ENCODE data around the gene RPL7L1.
"Not testable (repeated sequence)": the region's sequence is repeated elsewhere in the genome, so short reads cannot be mapped to it uniquely, and the experiment has no call there.

Gene RPL7L1

GRCh38 chr6:42879372-42880239 is at the start of gene RPL7L1:
Gene RPL7L1 (plus strand): TSS chr6:42879616. CDS start chr6:42879911, 295 bp downstream.
- DNase-seq, result peak; percentile 85 to 92

DNA sequence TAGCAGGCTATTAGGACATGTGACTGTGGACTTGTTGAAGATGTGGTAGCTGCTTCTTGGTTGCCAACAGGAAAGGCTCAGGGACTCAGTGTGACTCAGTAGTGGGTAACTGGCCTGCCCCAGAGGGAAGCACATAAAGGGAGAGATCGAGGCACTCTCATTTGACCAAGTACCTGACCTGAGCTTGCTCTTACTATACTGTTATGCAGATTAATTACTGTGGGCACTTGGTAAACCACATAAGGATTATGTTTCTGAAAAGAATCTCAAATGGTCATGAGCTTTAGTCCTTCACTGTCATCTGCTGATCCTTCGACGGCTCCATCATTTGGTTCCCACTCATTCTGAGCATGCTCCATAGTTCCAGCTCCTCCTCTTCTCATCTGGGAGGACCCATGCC is 48.2 kb upstream of the RPL7L1 start:
- no peak for DNase-seq

GRCh38 chr6:42834056-42834455 is 45.4 kb upstream of the RPL7L1 start:
- no peak for DNase-seq

GRCh38 chr6:42841844-42842584 is 37.4 kb upstream of the RPL7L1 start:
- DNase-seq, result peak; percentile 86 to 95

GRCh38 chr6:42845327-42845694 is 34.1 kb upstream of the RPL7L1 start:
- DNase-seq, result no peak

DNA sequence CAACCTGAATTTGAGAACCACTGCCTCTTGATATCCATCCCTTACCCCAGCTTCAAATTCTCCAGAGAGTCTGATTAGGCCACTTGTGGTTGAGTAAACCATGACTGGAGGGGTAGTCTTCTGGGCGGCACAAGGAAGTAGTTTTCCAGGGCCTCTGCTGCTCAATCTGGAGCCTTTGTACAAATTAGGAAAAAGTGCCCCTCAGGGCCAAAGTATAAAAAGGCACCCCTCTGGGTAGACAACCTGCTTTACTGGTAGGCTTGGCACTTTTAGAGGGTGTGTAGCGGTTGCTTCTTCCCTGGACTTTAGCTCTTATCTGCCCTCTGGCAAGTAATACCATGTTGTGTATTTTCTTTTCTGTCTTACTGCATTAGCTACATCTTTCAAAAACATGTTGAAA is 32.9 kb upstream of the RPL7L1 start:
- no peak for DNase-seq

DNA sequence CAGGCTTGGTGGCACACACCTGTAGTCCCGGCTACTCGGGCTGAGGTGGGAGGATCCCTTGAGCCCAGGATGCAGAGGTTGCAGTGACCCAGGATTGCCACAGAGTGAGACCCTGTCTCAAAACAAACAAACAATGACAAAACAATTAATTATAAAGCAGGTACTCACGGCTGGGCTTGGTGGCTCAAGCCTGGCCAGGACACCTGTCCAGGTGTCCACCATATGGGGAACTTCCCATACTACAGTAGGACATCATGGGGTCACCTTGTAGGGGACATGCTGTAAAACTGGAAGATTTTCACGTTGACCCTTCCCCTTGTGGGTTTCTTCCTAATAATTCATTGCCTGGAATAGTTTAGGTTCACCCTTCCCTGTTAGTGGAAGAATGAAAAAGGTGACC is 30.7 kb upstream of the RPL7L1 start:
- DNase-seq, result no peak

DNA sequence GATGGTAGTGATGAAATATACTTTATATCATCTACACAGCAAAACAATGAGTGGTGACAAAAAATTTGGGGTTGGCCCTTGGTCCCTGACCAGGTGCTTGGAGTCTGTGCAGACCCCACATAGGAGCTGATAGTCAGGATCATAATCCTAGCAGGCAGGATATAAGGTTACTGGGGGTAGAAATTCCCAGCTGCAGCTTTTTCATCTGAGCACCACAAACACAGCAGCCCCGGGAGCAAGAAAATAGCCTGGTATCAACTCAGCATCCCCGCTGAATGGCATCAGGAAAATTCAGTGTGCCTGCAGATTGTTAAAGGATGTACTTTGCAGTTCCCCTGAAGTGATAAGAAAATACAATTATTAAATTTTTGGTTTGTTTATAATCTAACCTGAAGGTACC is 27.8 kb upstream of the RPL7L1 start:
- DNase-seq, result peak in 1 of 2 experiments; percentile 18

DNA sequence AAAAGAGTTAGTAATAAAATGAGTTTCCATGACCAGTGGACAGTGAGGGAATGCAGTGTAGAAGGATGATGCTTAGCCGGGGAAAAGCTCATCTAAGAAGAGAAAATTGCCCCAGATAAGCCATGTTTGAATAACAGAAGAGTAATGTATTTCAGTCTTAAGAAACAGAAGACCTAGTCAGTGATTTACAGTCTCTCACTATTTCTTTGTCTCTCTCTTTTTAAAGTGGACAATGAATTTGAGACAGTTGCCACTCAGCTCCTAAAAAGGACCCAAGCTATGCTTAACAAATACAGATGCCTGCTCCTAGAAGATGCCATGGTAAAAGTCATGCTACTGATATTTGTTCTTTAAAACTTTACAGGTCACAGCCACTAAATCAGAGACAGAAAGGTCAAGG is 19.4 kb upstream of the RPL7L1 start:
- DNase-seq, result no peak

- peak; percentile 76 to 88 for DNase-seq
These were observed 18.9 kb upstream of the RPL7L1 start for GRCh38 chr6:42860481-42860880.

GRCh38 chr6:42864602-42865001 is 14.8 kb upstream of the RPL7L1 start:
- no peak for DNase-seq

DNA sequence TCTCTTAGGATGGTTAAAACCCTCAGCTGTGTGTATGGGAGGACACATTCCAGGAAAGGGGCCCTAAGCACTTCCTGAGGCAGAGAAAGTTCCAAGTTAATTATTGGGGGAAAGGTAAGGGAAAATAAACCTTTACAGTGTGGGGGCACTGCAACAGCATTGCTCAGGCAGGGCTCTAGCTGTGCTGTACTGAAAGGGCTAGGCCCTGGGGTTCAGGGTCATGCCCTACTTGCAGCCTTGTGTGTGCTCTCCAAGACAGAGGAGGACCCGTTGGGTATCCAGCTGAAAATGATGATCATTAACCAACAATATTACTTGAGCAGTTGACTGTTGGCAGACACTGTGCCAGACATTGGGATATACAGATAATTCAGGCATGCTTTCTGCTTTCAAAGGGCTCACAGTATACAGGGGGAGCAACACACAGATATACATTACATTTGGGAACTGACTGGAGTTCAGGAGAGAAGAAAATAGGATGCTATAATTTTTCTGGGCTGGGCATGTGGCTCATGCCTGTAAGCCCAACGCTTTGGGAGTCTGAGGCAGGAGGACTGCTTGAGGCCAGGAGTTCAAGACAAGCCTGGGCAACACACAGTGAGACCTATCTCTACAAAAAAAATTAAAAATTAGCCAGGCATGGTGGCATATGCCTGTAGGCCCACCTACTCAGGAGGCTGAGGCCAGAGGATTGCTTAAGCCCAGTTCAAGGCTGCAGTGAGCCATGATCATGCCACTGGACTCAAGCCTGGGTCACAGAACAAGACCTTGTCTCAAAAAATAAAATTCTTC is 9.1 kb upstream of the RPL7L1 start:
- DNase-seq, result no peak

DNA sequence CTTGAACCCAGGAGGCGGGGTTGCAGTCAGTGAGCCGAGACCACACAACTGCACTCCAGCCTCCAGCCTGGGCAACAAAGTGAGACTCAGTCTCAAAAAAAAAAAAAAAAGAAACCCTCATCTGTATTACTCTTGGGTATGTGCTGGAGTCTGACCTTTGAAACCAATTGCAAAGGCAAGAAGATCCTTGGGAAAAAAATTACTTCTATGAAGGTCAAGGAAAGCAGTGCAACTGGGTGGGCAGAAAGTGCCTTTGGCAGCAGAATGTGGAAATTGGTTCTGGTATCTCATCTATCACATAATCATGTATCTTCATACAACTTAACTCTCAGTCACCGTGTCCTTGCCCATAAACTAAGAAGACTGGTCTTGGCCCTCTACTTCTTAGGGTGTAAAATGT is 7.7 kb upstream of the RPL7L1 start:
- DNase-seq, result no peak

- peak; percentile 17 to 75 for DNase-seq
These were observed 6.1 kb upstream of the RPL7L1 start for GRCh38 chr6:42873313-42873712.

GRCh38 chr6:42877695-42878094 is 1.7 kb upstream of the RPL7L1 start:
- DNase-seq, result no peak

- not testable (repeated sequence) for DNase-seq
These were observed 913 bp downstream of the RPL7L1 start for GRCh38 chr6:42880240-42880817.

GRCh38 chr6:42880871-42881270 is 1.5 kb downstream of the RPL7L1 start:
- not testable (repeated sequence) for DNase-seq

GRCh38 chr6:42885702-42886101 is 6.3 kb downstream of the RPL7L1 start:
- no peak for DNase-seq

- not testable (repeated sequence) for DNase-seq
These were observed 8.8 kb downstream of the RPL7L1 start for GRCh38 chr6:42888201-42888600.

DNA sequence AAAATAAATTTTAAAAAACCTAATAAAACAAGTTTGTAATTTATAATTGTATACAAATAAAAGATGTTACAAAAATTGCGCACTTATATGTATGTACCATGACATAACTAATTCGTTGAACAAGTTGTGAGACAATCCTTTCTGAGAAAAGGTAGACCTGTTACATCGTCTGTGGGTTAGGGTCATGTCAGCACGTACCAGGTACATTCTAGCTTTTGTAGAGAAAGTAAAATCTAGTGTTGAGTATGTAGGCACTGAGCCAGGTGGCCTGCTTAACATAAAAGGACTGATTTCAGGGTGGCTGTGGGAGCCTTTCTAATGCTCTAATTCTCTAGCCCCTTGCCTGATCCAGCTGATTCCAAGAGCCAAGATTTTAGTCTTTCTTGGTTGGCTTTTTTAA is 10.4 kb downstream of the RPL7L1 start:
- DNase-seq, result no peak

DNA sequence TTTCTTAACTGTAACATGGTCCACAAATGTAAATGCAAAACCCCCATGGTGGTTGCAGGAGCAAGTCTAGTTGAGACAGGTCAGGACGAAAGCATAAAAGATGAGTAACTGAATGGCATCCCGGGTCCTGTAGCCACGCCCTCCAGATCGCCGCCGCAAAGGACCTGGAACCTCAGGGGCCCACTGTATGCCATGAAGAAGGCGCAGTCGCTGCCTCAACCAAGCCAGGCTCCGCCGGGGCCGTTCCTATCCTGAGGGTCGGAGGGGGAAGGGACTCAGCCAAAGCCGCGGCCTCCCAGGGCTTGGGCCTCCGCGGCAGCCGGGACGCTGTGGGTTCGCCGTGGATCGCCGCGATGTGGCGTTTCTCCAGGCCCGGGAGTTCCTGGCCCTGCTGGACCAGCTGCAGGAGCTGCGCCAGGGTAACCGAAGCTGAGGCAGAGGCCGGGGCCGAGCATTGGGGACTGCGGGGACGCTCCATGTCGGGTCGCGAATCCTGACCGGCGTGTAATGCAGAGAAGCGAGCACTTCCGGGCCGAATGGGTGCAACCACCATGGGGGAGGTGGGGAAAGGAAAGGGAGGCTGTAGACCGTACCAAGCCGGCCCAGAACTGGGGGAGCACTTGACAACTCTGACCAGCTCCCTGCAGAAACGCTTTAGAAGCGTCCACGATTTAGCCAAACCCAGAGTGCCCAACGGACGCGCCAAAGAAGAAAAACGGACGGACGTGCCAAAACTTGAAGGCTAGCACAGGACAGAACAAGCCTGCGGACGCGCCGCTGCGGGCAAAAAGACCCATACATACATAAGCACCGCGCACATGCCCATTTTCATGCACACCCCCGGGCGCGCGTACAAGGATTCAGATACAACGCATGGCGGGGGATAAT is 11.1 kb downstream of the RPL7L1 start:
- DNase-seq, result peak; percentile 26 to 58

- DNase-seq, result no peak
These were observed 11.8 kb downstream of the RPL7L1 start for GRCh38 chr6:42891199-42891722.

All from NCI-H524 (cell line).